Tibial nerve (tissue), 4 donors: ENCODE measurements around the gene NCAM2. TPM values are rescaled to one million over a fixed set of nuclear protein-coding genes. Genes with fewer than 3 reads are reported as not detected.

ENCODE experiments used
- DNase-seq, 2 donors: peaks; one replicate each; pipeline ENCODE4 v3.0.0-alpha.2; 2019; ENCODE audit warnings: low spot score in 2 of 2
- H3K27ac ChIP-seq, 4 donors: fragments of 200-600 bp; sonication (generic) in 3 of 4; one replicate each; pipeline ENCODE4 v1.5.1; 2017 to 2019; ENCODE audit warnings: mild to moderate bottlenecking in 1 of 4
- H3K27me3 ChIP-seq, 2 donors: fragments of 200-600 bp; sonication (generic) in 1 of 2; one replicate each; pipeline versions ENCODE4 v1.5.1 to v1.6.0; 2017 to 2019
- H3K36me3 ChIP-seq, 3 donors: fragments of 200-600 bp; sonication (generic); one replicate each; pipeline ENCODE4 v1.5.1; 2018 to 2019
- H3K4me1 ChIP-seq, 4 donors: fragments of 200-600 bp; sonication (generic) in 3 of 4; one replicate each; pipeline ENCODE4 v1.5.1; 2017 to 2019
- H3K4me3 ChIP-seq, 4 donors: fragments of 200-600 bp; sonication (generic) in 3 of 4; one replicate each; pipeline ENCODE4 v1.5.1; 2017 to 2019; ENCODE audit warnings: mild to moderate bottlenecking in 1 of 4, moderate library complexity in 1 of 4
- H3K9me3 ChIP-seq, 4 donors: fragments of 200-600 bp; sonication (generic) in 3 of 4; one replicate each; pipeline ENCODE4 v1.5.1; 2017 to 2019
- EP300 ChIP-seq, 2 donors: sonication (generic); formaldehyde crosslinking; IDR thresholded peaks; one replicate each; pipeline ENCODE4 v1.6.1; 2017; ENCODE audit warnings: antibody characterized with exemption in 2 of 2, mild to moderate bottlenecking in 1 of 2
- POLR2A ChIP-seq, 2 donors: fragments of 450-650 bp; IDR thresholded peaks; one replicate each; pipeline ENCODE4 v1.6.1; 2017; ENCODE audit warnings: antibody characterized with exemption in 2 of 2, mild to moderate bottlenecking in 2 of 2, moderate library complexity in 2 of 2
- WGBS, 2 donors: methylation state at CpG; one replicate each; pipeline ENCODE4 v1.1.5; 2018; 5-methylcytosine and 5-hydroxymethylcytosine counted together
- total RNA-seq, 4 donors: library from RNA; depleted of rRNA; stranded (reverse); fragments of >200 nt; gene quantifications; one replicate each; pipeline ENCODE4 v1.1.0, GENCODE V29; 2016
- TF ChIP-seq, protein P1 (sequence below), 5 experiments: fragments of 200-600 bp in 3 of 5; fragments of 450-650 bp in 2 of 5; sonication (generic) in 3 of 5; IDR thresholded peaks; one replicate each; pipeline ENCODE4 v1.5.1; 2016 to 2019; ENCODE audit warnings: antibody characterized with exemption in 5 of 5, mild to moderate bottlenecking in 3 of 5, moderate library complexity in 2 of 5

The NCAM2 gene
- total RNA-seq, 4 donors from 2014 or later = 15.1 to 29.7 (median 23.9) TPM

DNA sequence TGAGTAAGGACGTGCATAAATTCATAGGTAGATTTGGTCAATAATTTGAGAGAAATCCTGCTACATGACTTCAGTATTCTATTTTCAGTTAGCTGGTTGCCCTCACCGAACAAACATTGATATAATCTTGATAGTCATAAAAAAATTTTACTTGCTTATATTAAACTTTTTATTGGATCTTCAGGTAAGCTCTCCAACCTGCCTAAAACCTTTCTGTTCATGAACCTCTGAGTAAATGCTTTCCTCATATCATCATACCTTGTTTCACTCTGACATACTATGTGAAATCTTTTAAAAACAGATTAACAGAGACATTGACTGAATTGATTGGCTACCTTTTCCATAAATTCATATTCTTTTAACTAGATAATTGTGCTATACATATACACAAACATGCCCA is 299.0 kb downstream of the NCAM2 start:
- no peaks in the 10 kb centered on the region for H3K4me1 ChIP-seq
- TF ChIP-seq, protein P1, sequence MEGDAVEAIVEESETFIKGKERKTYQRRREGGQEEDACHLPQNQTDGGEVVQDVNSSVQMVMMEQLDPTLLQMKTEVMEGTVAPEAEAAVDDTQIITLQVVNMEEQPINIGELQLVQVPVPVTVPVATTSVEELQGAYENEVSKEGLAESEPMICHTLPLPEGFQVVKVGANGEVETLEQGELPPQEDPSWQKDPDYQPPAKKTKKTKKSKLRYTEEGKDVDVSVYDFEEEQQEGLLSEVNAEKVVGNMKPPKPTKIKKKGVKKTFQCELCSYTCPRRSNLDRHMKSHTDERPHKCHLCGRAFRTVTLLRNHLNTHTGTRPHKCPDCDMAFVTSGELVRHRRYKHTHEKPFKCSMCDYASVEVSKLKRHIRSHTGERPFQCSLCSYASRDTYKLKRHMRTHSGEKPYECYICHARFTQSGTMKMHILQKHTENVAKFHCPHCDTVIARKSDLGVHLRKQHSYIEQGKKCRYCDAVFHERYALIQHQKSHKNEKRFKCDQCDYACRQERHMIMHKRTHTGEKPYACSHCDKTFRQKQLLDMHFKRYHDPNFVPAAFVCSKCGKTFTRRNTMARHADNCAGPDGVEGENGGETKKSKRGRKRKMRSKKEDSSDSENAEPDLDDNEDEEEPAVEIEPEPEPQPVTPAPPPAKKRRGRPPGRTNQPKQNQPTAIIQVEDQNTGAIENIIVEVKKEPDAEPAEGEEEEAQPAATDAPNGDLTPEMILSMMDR (IDR thresholded peaks at IDR 0.05) = no peak
- TF ChIP-seq EP300 (IDR thresholded peaks at IDR 0.05) (no peak), POLR2A (IDR thresholded peaks at IDR 0.05) (no peak)
- H3K27me3 ChIP-seq = no peaks in the 10 kb centered on the region
- no peak for DNase-seq
- H3K27ac ChIP-seq = no peak overlapping the region
- H3K4me3 ChIP-seq = no peak overlapping the region
- H3K9me3 ChIP-seq = peaks cover 0 to 6% (median 0%) of the 10 kb centered on the region in 4 donors
- 86 to 89% methylated on average over 2 of the region's 2 CpGs for whole genome bisulfite sequencing, 2 donors
- H3K36me3 ChIP-seq = peaks cover 0 to 15% (median 0%) of the 10 kb centered on the region in 3 donors

DNA sequence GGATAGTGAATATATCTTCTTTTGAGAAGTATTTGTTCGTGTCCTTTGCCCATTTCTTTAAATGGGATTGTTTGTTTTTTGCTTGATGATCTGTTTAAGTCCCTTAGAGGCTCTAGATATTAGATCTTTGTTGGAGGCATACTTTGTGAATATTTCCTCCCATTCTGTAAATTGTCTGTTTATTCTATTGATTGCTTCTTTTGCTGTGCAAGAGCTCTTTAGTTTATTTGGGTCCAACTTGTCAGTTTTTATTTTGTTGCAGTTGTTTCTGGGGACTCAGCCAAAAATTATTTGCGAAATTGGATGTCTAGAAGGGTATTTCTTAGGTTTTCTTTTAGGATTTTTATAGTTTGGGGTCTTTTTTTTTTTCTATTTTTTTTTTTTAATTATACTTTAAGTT is 302.8 kb downstream of the NCAM2 start:
- DNase-seq = no peak
- Histone ChIP-seq H3K4me3 (peak overlapping the region in 1 of 4 donors; percentile 1), H3K4me1 (no peaks in the 10 kb centered on the region), H3K9me3 (peaks cover 0 to 6% (median 0%) of the 10 kb centered on the region in 4 donors), H3K27ac (no peak overlapping the region), H3K36me3 (no peaks in the 10 kb centered on the region), H3K27me3 (no peaks in the 10 kb centered on the region)
- 68 to 93% methylated on average over 2 of the region's 2 CpGs for WGBS, 2 donors
- TF ChIP-seq POLR2A (IDR thresholded peaks at IDR 0.05) (no peak), EP300 (IDR thresholded peaks at IDR 0.05) (no peak)
- TF ChIP-seq, protein P1 (IDR thresholded peaks at IDR 0.05) = no peak

DNA sequence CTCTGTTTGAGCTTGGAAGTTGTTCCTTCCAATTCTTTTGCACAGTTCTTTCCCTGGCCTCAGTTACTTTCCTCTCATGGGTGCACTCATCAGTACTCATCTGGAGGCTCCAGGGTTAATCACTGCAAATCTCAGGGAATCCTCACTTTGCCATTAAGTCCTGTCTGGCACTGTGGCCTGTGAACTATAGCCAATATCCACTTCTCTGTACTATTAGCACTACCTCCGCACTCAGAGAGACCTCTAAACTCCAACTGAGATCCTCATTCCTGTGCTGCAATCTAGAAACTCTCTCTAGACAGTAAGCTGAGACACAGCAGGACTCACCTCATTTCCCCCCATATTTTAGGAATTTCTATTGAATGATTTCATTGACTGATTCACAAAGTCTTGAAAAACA is 311.3 kb downstream of the NCAM2 start:
- no peak overlapping the region for H3K27ac ChIP-seq
- H3K27me3 ChIP-seq = no peaks in the 10 kb centered on the region
- 58 to 66% methylated on average over 1 of the region's 1 CpG for WGBS, 2 donors
- no peaks in the 10 kb centered on the region for H3K9me3 ChIP-seq
- TF ChIP-seq, protein P1 (IDR thresholded peaks at IDR 0.05) = no peak
- TF ChIP-seq EP300 (IDR thresholded peaks at IDR 0.05) = no peak
- TF ChIP-seq POLR2A (IDR thresholded peaks at IDR 0.05) = no peak
- DNase-seq = no peak
- H3K4me1 ChIP-seq = no peaks in the 10 kb centered on the region
- H3K4me3 ChIP-seq = no peak overlapping the region
- H3K36me3 ChIP-seq = no peaks in the 10 kb centered on the region

DNA sequence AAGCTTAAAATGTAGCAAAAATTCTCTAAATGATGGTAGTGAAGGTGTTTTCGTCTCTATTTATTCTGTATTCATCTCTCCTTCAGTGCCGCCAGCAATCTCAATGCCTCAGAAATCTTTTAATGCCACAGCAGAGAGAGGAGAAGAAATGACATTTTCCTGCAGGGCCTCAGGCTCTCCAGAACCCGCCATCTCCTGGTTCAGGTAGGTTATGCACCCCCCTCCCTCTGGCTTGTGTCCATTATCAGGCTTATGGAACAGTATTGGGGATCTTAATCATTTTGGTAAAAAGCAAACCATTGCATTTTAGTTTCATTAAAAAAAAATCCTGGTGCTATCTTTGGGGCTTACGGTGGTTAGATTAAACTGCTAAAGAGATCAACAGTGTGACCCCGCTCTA is 326.1 kb downstream of the NCAM2 start:
- Histone ChIP-seq H3K36me3 (no peaks in the 10 kb centered on the region), H3K4me1 (no peaks in the 10 kb centered on the region), H3K4me3 (no peak overlapping the region), H3K27me3 (no peaks in the 10 kb centered on the region), H3K9me3 (no peaks in the 10 kb centered on the region), H3K27ac (no peak overlapping the region)
- TF ChIP-seq POLR2A (IDR thresholded peaks at IDR 0.05) = no peak
- TF ChIP-seq EP300 (IDR thresholded peaks at IDR 0.05) = no peak
- TF ChIP-seq, protein P1 (IDR thresholded peaks at IDR 0.05) = no peak
- DNase-seq = no peak
- 93 to 96% methylated on average over 5 of the region's 5 CpGs for WGBS, 2 donors

DNA sequence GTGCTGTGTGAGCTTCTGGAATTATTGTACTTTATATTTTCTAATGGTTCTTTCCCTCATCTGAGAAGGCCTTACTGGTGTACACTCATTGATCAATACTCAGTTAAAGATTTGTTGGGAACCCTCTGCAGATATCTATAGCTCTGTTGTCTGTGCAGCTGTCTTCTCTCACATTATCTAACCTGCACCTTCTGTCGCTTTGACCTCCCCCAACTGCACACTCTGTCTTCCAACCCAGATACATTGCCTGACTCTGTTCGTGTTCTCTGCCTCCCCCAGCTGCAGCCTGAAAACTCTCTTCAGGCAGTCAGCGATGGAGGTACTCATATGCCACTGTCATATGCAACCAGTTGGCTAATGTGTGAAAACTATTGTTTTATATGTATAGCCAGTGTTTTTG is 334.3 kb downstream of the NCAM2 start:
- no peak overlapping the region for H3K4me3 ChIP-seq
- no peaks in the 10 kb centered on the region for H3K36me3 ChIP-seq
- 89 to 96% methylated on average over 3 of the region's 3 CpGs for WGBS, 2 donors
- H3K4me1 ChIP-seq = no peaks in the 10 kb centered on the region
- no peak overlapping the region for H3K27ac ChIP-seq
- DNase-seq = no peak
- TF ChIP-seq EP300 (IDR thresholded peaks at IDR 0.05) = no peak
- no peak for TF ChIP-seq POLR2A (IDR thresholded peaks at IDR 0.05)
- TF ChIP-seq, protein P1 (IDR thresholded peaks at IDR 0.05) = no peak
- no peaks in the 10 kb centered on the region for H3K9me3 ChIP-seq
- no peaks in the 10 kb centered on the region for H3K27me3 ChIP-seq
